MM.1S (cell line): ENCODE results near the gene INPP4B.

Experiments
- DNase-seq: peaks from one replicate; pipeline ENCODE4 v3.0.0-alpha.2; 2015
- H2AFZ ChIP-seq: fragments of 300-600 bp; sonication (generic); 2 replicates; pipeline ENCODE4 v1.6.0; 2016; ENCODE audit warnings: antibody characterized with exemption, low read length
- H3F3A ChIP-seq: fragments of 300-600 bp; sonication (generic); 2 replicates; pipeline ENCODE4 v1.6.1; 2016; ENCODE audit warnings: mild to moderate bottlenecking, antibody characterized with exemption, low read length, moderate library complexity, mixed read lengths; ENCODE audit not compliant: insufficient read depth
- H3K27ac ChIP-seq: fragments of 300-600 bp; sonication (generic); 2 replicates; pipeline ENCODE4 v1.5.1; 2016; ENCODE audit warnings: mild to moderate bottlenecking, low read length
- H3K27me3 ChIP-seq: fragments of 300-600 bp; sonication (generic); replicated peaks from 2 replicates; pipeline ENCODE4 v1.6.0; 2016; ENCODE audit warnings: low read length; ENCODE audit not compliant: insufficient read depth
- H3K36me3 ChIP-seq: fragments of 300-600 bp; sonication (generic); replicated peaks from 2 replicates; pipeline ENCODE4 v1.6.1; 2016; ENCODE audit warnings: mild to moderate bottlenecking, low read length, mixed read lengths; ENCODE audit not compliant: insufficient read depth
- H3K4me1 ChIP-seq: fragments of 300-600 bp; sonication (generic); 2 replicates; pipeline ENCODE4 v1.6.1; 2016; ENCODE audit warnings: low read length, mixed read lengths
- H3K4me2 ChIP-seq: fragments of 300-600 bp; sonication (generic); 2 replicates; pipeline ENCODE4 v1.6.0; 2016; ENCODE audit warnings: low read depth, low read length
- H3K4me3 ChIP-seq: fragments of 300-600 bp; sonication (generic); 2 replicates; pipeline ENCODE4 v1.5.1; 2016; ENCODE audit warnings: low read length, mixed read lengths
- H3K79me2 ChIP-seq: fragments of 300-600 bp; sonication (generic); 2 replicates; pipeline ENCODE4 v1.6.1; 2016; ENCODE audit warnings: mixed run types, low read length, mixed read lengths
- H3K9ac ChIP-seq: fragments of 300-600 bp; sonication (generic); 2 replicates; pipeline ENCODE4 v1.6.1; 2016; ENCODE audit warnings: low read length, mixed read lengths
- H3K9me2 ChIP-seq: fragments of 300-600 bp; sonication (generic); replicated peaks from 2 replicates; pipeline ENCODE4 v1.6.1; 2016; ENCODE audit warnings: mild to moderate bottlenecking, low read length, mixed read lengths; ENCODE audit not compliant: insufficient read depth
- H3K9me3 ChIP-seq: fragments of 300-600 bp; sonication (generic); replicated peaks from 2 replicates; pipeline ENCODE4 v1.6.1; 2016; ENCODE audit warnings: mild to moderate bottlenecking, low read length, mixed read lengths; ENCODE audit not compliant: insufficient read depth
- H4K20me1 ChIP-seq: fragments of 300-600 bp; sonication (generic); 2 replicates; pipeline ENCODE4 v1.6.1; 2016; ENCODE audit warnings: mild to moderate bottlenecking, low read length, moderate library complexity, mixed read lengths; ENCODE audit not compliant: insufficient read depth
- CTCF ChIP-seq: fragments of 300-600 bp; sonication (generic); IDR thresholded peaks from 2 replicates; pipeline ENCODE4 v1.5.1; 2016; ENCODE audit warnings: antibody characterized with exemption, low read length, mixed read lengths
- EZH2 ChIP-seq: fragments of 300-600 bp; sonication (generic); optimal IDR thresholded peaks from 2 replicates; pipeline ENCODE3; 2017; ENCODE audit warnings: low read depth, mild to moderate bottlenecking, antibody characterized with exemption, low read length, mixed read lengths
- EZH2phosphoT487 ChIP-seq: fragments of 300-600 bp; sonication (generic); IDR thresholded peaks from 2 replicates; pipeline ENCODE4 v1.6.1; 2018; ENCODE audit warnings: antibody characterized with exemption, low read length

The INPP4B gene

GRCh38 chr4:142861351-142861750 lies 15.2 kb upstream of the INPP4B start:
- Histone ChIP-seq H3K9ac (no peak overlapping the region), H3K9me3 (no peaks in the 10 kb centered on the region), H3K36me3 (no peaks in the 10 kb centered on the region), H2AFZ (no peak overlapping the region), H3K4me3 (no peak overlapping the region), H3F3A (no peaks in the 10 kb centered on the region), H3K9me2 (no peaks in the 10 kb centered on the region), H3K4me1 (no peaks in the 10 kb centered on the region), H3K27ac (no peak overlapping the region), H3K27me3 (no peaks in the 10 kb centered on the region), H4K20me1 (no peaks in the 10 kb centered on the region), H3K4me2 (no peak overlapping the region), H3K79me2 (no peaks in the 10 kb centered on the region)
- DNase-seq: no peak
- TF ChIP-seq CTCF (no peak), EZH2 (no peak), EZH2phosphoT487 (no peak)

DNA sequence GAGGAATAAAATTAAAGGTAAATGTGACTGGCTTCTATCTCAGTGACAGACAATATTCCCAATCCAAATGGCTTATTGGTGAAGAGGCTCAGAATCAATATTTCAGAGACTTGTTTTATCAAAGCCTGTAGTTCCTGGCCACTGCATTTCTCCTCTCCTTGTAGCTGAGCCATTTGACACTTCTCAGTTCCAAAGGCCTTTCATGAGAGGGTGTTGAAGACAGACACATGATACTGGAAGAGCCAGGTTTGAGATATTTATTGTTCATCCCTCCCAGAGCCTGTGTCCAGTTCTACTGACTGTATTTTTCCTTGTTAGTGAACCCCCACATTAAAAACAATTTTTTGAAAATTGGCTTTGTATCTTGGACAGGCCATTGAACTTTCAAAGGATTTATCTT lies 12.9 kb upstream of the INPP4B start:
- no peaks in the 10 kb centered on the region for H3K36me3 ChIP-seq
- H2AFZ ChIP-seq: no peak overlapping the region
- no peak overlapping the region for H3K4me2 ChIP-seq
- H3K4me1 ChIP-seq: no peaks in the 10 kb centered on the region
- H3K4me3 ChIP-seq: no peak overlapping the region
- no peak for DNase-seq
- no peaks in the 10 kb centered on the region for H3K9me3 ChIP-seq
- no peaks in the 10 kb centered on the region for H3K27me3 ChIP-seq
- H4K20me1 ChIP-seq: no peaks in the 10 kb centered on the region
- no peaks in the 10 kb centered on the region for H3K79me2 ChIP-seq
- H3K9ac ChIP-seq: no peak overlapping the region
- H3K27ac ChIP-seq: no peak overlapping the region
- no peaks in the 10 kb centered on the region for H3F3A ChIP-seq
- no peaks in the 10 kb centered on the region for H3K9me2 ChIP-seq
- TF ChIP-seq EZH2phosphoT487 (no peak), EZH2 (no peak), CTCF (no peak)

GRCh38 chr4:142858446-142858845 lies 12.3 kb upstream of the INPP4B start:
- H2AFZ ChIP-seq: no peak overlapping the region
- no peaks in the 10 kb centered on the region for H3K79me2 ChIP-seq
- no peaks in the 10 kb centered on the region for H3K9me3 ChIP-seq
- H3K9me2 ChIP-seq: no peaks in the 10 kb centered on the region
- peak; percentile 6 for DNase-seq
- TF ChIP-seq EZH2phosphoT487: no peak
- TF ChIP-seq CTCF: no peak
- no peak for TF ChIP-seq EZH2
- no peaks in the 10 kb centered on the region for H3K4me1 ChIP-seq
- H3K27me3 ChIP-seq: no peaks in the 10 kb centered on the region
- no peak overlapping the region for H3K4me2 ChIP-seq
- no peak overlapping the region for H3K9ac ChIP-seq
- no peaks in the 10 kb centered on the region for H3K36me3 ChIP-seq
- H3K27ac ChIP-seq: no peak overlapping the region
- no peak overlapping the region for H3K4me3 ChIP-seq
- no peaks in the 10 kb centered on the region for H3F3A ChIP-seq
- no peaks in the 10 kb centered on the region for H4K20me1 ChIP-seq

GRCh38 chr4:142856576-142856975 lies 10.5 kb upstream of the INPP4B start:
- Histone ChIP-seq H3K4me3 (no peak overlapping the region), H3K27ac (no peak overlapping the region), H3K9ac (no peak overlapping the region), H3K9me2 (no peaks in the 10 kb centered on the region), H3K36me3 (no peaks in the 10 kb centered on the region), H4K20me1 (no peaks in the 10 kb centered on the region), H3K4me1 (no peaks in the 10 kb centered on the region), H3F3A (no peaks in the 10 kb centered on the region), H2AFZ (no peak overlapping the region), H3K4me2 (no peak overlapping the region), H3K9me3 (no peaks in the 10 kb centered on the region), H3K79me2 (no peaks in the 10 kb centered on the region), H3K27me3 (no peaks in the 10 kb centered on the region)
- no peak for TF ChIP-seq EZH2
- no peak for TF ChIP-seq CTCF
- TF ChIP-seq EZH2phosphoT487: no peak
- DNase-seq: no peak
